ENCODE data around the gene ADD2.
A peak's percentile ranks its signal among the peaks of the same experiment; 100 is the strongest.
"Not testable (repeated sequence)": the region's sequence is repeated elsewhere in the genome, so short reads cannot be mapped to it uniquely, and the experiment has no call there.

The ADD2 gene

GRCh38 chr2:70656421-70657010 is 111.5 kb downstream of the ADD2 start:
- no peak for TF ChIP-seq CTCF (IDR thresholded peaks at IDR 0.05)
- peak; percentile 40 for DNase-seq (ENCODE audit: low spot score)
- no peak overlapping the region for H3K27ac ChIP-seq
- no peak overlapping the region for H3K4me3 ChIP-seq

GRCh38 chr2:70655786-70656185 is 112.2 kb downstream of the ADD2 start:
- Histone ChIP-seq H3K4me3 (no peak overlapping the region), H3K27ac (no peak overlapping the region)
- TF ChIP-seq CTCF (IDR thresholded peaks at IDR 0.05): no peak
- peak; percentile 9 for DNase-seq (ENCODE audit: low spot score)

GRCh38 chr2:70655211-70655610 is 112.8 kb downstream of the ADD2 start:
- not testable (repeated sequence) for DNase-seq (ENCODE audit: low spot score); H3K27ac ChIP-seq; H3K4me3 ChIP-seq

- Histone ChIP-seq H3K27ac (no peak overlapping the region), H3K4me3 (no peak overlapping the region)
- DNase-seq (ENCODE audit: low spot score): no peak
- TF ChIP-seq CTCF (IDR thresholded peaks at IDR 0.05): no peak
These were observed 116.3 kb downstream of the ADD2 start for GRCh38 chr2:70651727-70652126.

- no peak overlapping the region for H3K4me3 ChIP-seq
- no peak for DNase-seq (ENCODE audit: low spot score)
- TF ChIP-seq CTCF (IDR thresholded peaks at IDR 0.05): no peak
- no peak overlapping the region for H3K27ac ChIP-seq
These were observed 117.0 kb downstream of the ADD2 start for GRCh38 chr2:70651014-70651413.

- TF ChIP-seq CTCF (IDR thresholded peaks at IDR 0.05): no peak
- Histone ChIP-seq H3K4me3 (no peak overlapping the region), H3K27ac (no peak overlapping the region)
- no peak for DNase-seq (ENCODE audit: low spot score)
These were observed 119.0 kb downstream of the ADD2 start for GRCh38 chr2:70648961-70649360.

- no peak overlapping the region for H3K27ac ChIP-seq
- no peak overlapping the region for H3K4me3 ChIP-seq
- TF ChIP-seq CTCF (IDR thresholded peaks at IDR 0.05): peak; percentile 95
- no peak for DNase-seq (ENCODE audit: low spot score)
These were observed 120.0 kb downstream of the ADD2 start for GRCh38 chr2:70647873-70648481.

Data from coronary artery (tissue), 2 donors.